ENCODE results near the gene STARD7. TPM values are rescaled to one million over a fixed set of nuclear protein-coding genes. Genes with fewer than 3 reads are reported as not detected.
"Not testable (repeated sequence)": the region's sequence is repeated elsewhere in the genome, so short reads cannot be mapped to it uniquely, and the experiment has no call there.

STARD7 gene
- polyA plus RNA-seq, 3 donors, result 33.3 to 53.4 (median 48.0) TPM

- 82 to 91% (median 85%) methylated on average over 6 of the region's 6 CpGs for WGBS, 3 donors
- H3K27ac ChIP-seq (ENCODE audit: low read depth, low read length), result no peak overlapping the region
These were observed 32.7 kb downstream of the STARD7 start for GRCh38 chr2:96175951-96176350.

- H3K27ac ChIP-seq (ENCODE audit: low read depth, low read length), result no peak overlapping the region
- 50 to 53% (median 51%) methylated on average over 8 of the region's 8 CpGs for WGBS, 3 donors
These were observed 34.1 kb downstream of the STARD7 start for GRCh38 chr2:96174251-96175144.

- H3K27ac ChIP-seq (ENCODE audit: low read depth, low read length), result no peak overlapping the region
- WGBS, 3 donors, result 91 to 96% (median 95%) methylated on average over 15 of the region's 15 CpGs
These were observed 36.8 kb downstream of the STARD7 start for GRCh38 chr2:96171831-96172230.

- WGBS, 3 donors, result 92 to 96% (median 94%) methylated on average over 3 of the region's 3 CpGs
- H3K27ac ChIP-seq (ENCODE audit: low read depth, low read length), result no peak overlapping the region
These were observed 38.0 kb downstream of the STARD7 start for GRCh38 chr2:96170626-96171025.

GRCh38 chr2:96169868-96170507 is 38.6 kb downstream of the STARD7 start:
- 87 to 90% (median 87%) methylated on average over 2 of the region's 2 CpGs for WGBS, 3 donors
- no peak overlapping the region for H3K27ac ChIP-seq (ENCODE audit: low read depth, low read length)

- WGBS, 3 donors, result 68 to 76% (median 74%) methylated on average over 6 of the region's 6 CpGs
- no peak overlapping the region for H3K27ac ChIP-seq (ENCODE audit: low read depth, low read length)
These were observed 41.1 kb downstream of the STARD7 start for GRCh38 chr2:96167407-96168013.

GRCh38 chr2:96164459-96165184 is 44.0 kb downstream of the STARD7 start:
- H3K27ac ChIP-seq (ENCODE audit: low read depth, low read length), result no peak overlapping the region
- 83 to 85% (median 84%) methylated on average over 18 of the region's 18 CpGs for WGBS, 3 donors

GRCh38 chr2:96163768-96164429 is 44.7 kb downstream of the STARD7 start:
- H3K27ac ChIP-seq (ENCODE audit: low read depth, low read length), result no peak overlapping the region
- 53 to 75% (median 56%) methylated on average over 13 of the region's 13 CpGs for WGBS, 3 donors

GRCh38 chr2:96163415-96163767 is 45.2 kb downstream of the STARD7 start:
- 82 to 94% (median 92%) methylated on average over 5 of the region's 5 CpGs for WGBS, 3 donors
- no peak overlapping the region for H3K27ac ChIP-seq (ENCODE audit: low read depth, low read length)

GRCh38 chr2:96161898-96162297 is 46.7 kb downstream of the STARD7 start:
- no peak overlapping the region for H3K27ac ChIP-seq (ENCODE audit: low read depth, low read length)
- WGBS, 3 donors, result 61 to 76% (median 61%) methylated on average over 5 of the region's 5 CpGs

GRCh38 chr2:96160366-96160765 is 48.3 kb downstream of the STARD7 start:
- H3K27ac ChIP-seq (ENCODE audit: low read depth, low read length), result not testable (repeated sequence)
- WGBS, 3 donors, result 96 to 97% (median 97%) methylated on average over 5 of the region's 5 CpGs

- 67 to 84% (median 82%) methylated on average over 17 of the region's 17 CpGs for WGBS, 3 donors
These were observed 49.4 kb downstream of the STARD7 start for GRCh38 chr2:96159084-96159830.

GRCh38 chr2:96158554-96158940 is 50.1 kb downstream of the STARD7 start:
- WGBS, 3 donors, result 75 to 90% (median 90%) methylated on average over 14 of the region's 14 CpGs
- no peak overlapping the region for H3K27ac ChIP-seq (ENCODE audit: low read depth, low read length)

More at GRCh38 chr2:96159084-96159830, 49.4 kb downstream of the STARD7 start:
- no peak overlapping the region for H3K27ac ChIP-seq (ENCODE audit: low read depth, low read length)

- WGBS, 3 donors, result 52 to 80% (median 59%) methylated on average over 19 of the region's 19 CpGs
- H3K27ac ChIP-seq (ENCODE audit: low read depth, low read length), result no peak overlapping the region
These were observed 50.7 kb downstream of the STARD7 start for GRCh38 chr2:96157649-96158553.

- whole genome bisulfite sequencing, 3 donors, result 93 to 97% (median 93%) methylated on average over 5 of the region's 5 CpGs
These were observed 51.5 kb downstream of the STARD7 start for GRCh38 chr2:96156926-96157648.

More at GRCh38 chr2:96156926-96157648, 51.5 kb downstream of the STARD7 start:
- no peak overlapping the region for H3K27ac ChIP-seq (ENCODE audit: low read depth, low read length)
